PC-9 (cell line): ENCODE measurements around the gene NCS1.

Experiments used
- EZH2 ChIP-seq: fragments of 200-600 bp; sonication (generic); IDR thresholded peaks from 2 replicates; pipeline ENCODE4 v1.8.0; 2017; ENCODE audit warnings: antibody characterized with exemption, low read depth
- TF ChIP-seq, protein P1 (sequence below): fragments of 200-600 bp; sonication (generic); conservative IDR thresholded peaks from 2 replicates; pipeline ENCODE4 v1.6.1; 2017; ENCODE audit warnings: mixed run types, antibody characterized with exemption, mild to moderate bottlenecking, moderate library complexity

DNA sequence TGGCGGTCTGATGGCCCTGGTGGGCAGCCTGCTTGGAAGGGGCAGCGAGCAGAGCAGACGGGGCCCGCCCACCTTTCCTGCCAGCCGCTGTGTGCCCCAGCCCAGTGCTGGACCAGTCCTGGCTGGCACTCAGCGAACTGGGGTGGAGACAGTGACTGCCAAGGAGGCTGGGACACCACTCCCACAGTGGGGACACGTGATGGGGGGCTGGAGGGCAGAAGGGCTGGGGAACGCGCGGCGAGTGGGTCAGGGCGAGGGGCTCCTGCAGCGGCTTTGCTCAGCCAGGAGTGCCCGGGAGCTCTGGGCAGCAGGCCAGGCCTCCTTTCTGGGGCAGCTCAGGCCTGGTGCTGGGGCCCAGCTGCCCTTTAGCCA is 19.5 kb downstream of the NCS1 start:
- TF ChIP-seq, protein P1, sequence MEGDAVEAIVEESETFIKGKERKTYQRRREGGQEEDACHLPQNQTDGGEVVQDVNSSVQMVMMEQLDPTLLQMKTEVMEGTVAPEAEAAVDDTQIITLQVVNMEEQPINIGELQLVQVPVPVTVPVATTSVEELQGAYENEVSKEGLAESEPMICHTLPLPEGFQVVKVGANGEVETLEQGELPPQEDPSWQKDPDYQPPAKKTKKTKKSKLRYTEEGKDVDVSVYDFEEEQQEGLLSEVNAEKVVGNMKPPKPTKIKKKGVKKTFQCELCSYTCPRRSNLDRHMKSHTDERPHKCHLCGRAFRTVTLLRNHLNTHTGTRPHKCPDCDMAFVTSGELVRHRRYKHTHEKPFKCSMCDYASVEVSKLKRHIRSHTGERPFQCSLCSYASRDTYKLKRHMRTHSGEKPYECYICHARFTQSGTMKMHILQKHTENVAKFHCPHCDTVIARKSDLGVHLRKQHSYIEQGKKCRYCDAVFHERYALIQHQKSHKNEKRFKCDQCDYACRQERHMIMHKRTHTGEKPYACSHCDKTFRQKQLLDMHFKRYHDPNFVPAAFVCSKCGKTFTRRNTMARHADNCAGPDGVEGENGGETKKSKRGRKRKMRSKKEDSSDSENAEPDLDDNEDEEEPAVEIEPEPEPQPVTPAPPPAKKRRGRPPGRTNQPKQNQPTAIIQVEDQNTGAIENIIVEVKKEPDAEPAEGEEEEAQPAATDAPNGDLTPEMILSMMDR = no peak
- no peak for TF ChIP-seq EZH2
